ENCODE data around the gene CCDC182. TPM values are rescaled to one million over a fixed set of nuclear protein-coding genes. Genes with fewer than 3 reads are reported as not detected.

Gene CCDC182
- total and polyA plus RNA-seq, 2 of the 13 experiments (the other 11 are each of a cell fraction or from before 2014, with no cell fraction given): not detected

DNA sequence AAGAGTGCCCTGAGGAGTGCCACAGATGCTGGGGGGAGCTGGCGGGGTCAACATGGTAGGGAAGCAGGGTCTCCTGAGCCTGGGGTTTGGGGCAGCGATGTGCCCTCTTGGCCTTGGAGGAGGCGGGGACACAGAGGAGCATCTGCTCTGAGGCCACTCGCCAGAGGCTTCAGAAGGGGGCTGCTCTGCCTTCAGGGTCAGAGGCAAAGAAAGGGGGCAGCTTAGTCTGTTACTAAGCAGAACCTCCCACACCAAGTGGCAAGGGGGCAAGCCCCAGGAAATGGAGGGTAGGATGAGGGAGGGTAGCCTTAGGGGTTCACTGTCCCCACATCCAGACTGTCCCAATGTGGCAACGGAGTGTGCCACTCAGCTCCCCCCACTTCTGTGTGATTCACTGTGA lies 18.3 kb downstream of the CCDC182 start:
- Histone ChIP-seq H3K36me3 (replicated peaks in 1 of 2; ENCODE audit: control insufficient read depth in 1 of 2, insufficient read depth in 2 of 2, low read length in 2 of 2) (no peaks in the 10 kb centered on the region), H3K4me1 (ENCODE audit: insufficient read depth, low read length) (no peaks in the 10 kb centered on the region), H3K9ac (ENCODE audit: insufficient read depth, low read depth, low read length) (no peak overlapping the region), H3K4me2 (ENCODE audit: low read depth, low read length) (no peak overlapping the region), H3K4me3 (replicated peaks in 1 of 3; ENCODE audit: insufficient read depth in 1 of 3, low read depth in 2 of 3, low read length in 3 of 3) (no peak overlapping the region), H3K9me3 (ENCODE audit: low read length) (no peaks in the 10 kb centered on the region), H3K79me2 (ENCODE audit: insufficient read depth, low read length) (no peaks in the 10 kb centered on the region), H3K27ac (ENCODE audit: extremely low read length, insufficient read depth, low read length) (no peak overlapping the region), H2AFZ (ENCODE audit: low read length) (no peak overlapping the region), H4K20me1 (ENCODE audit: insufficient read depth, low read length) (no peaks in the 10 kb centered on the region), H3K27me3 (ENCODE audit: control insufficient read depth in 1 of 2, insufficient read depth in 2 of 2, low read length in 2 of 2) (peaks cover 6 to 76% of the 10 kb centered on the region in 2 experiments; a peak in 4 of 5 replicates)
- DNase-seq (ENCODE audit: low spot score) (no peak), FAIRE-seq (no peak), ATAC-seq (no peak)
- ChIA-PET POLR2A (no interaction called here), CTCF (ENCODE audit: low intra/inter-chr PET ratio, low total read pairs) (no interaction called here)
- in situ Hi-C loops (cut with HindIII; ENCODE audit: extremely low pct_ligation_motif_present, low pct_unique_long_range_greater_than_20kb): no loop called here
- BruUV-seq (replicated peaks): no TSS peak
- intact Hi-C loops (cut with micrococcal nuclease; ENCODE audit: unreplicated experiment): no loop called here
- TF ChIP-seq, protein P1, sequence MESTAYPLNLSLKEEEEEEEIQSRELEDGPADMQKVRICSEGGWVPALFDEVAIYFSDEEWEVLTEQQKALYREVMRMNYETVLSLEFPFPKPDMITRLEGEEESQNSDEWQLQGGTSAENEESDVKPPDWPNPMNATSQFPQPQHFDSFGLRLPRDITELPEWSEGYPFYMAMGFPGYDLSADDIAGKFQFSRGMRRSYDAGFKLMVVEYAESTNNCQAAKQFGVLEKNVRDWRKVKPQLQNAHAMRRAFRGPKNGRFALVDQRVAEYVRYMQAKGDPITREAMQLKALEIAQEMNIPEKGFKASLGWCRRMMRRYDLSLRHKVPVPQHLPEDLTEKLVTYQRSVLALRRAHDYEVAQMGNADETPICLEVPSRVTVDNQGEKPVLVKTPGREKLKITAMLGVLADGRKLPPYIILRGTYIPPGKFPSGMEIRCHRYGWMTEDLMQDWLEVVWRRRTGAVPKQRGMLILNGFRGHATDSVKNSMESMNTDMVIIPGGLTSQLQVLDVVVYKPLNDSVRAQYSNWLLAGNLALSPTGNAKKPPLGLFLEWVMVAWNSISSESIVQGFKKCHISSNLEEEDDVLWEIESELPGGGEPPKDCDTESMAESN (CRISPR knock-in tag; conservative IDR thresholded peaks at IDR 0.05): no peak
- TF ChIP-seq MTF1 (CRISPR knock-in tag; IDR thresholded peaks at IDR 0.05) (no peak), SRSF1 (optimal IDR thresholded peaks at IDR 0.05; ENCODE audit: low read depth, low read length) (no peak), IKZF4 (CRISPR knock-in tag; IDR thresholded peaks at IDR 0.05; ENCODE audit: borderline replicate concordance, low read depth, not compliant biosample characterization) (no peak), RARA (CRISPR knock-in tag; IDR thresholded peaks at IDR 0.05) (no peak), ZNF331 (CRISPR knock-in tag; IDR thresholded peaks at IDR 0.05) (no peak), ZNF224 (CRISPR knock-in tag; IDR thresholded peaks at IDR 0.05) (no peak), EHMT2 (IDR thresholded peaks at IDR 0.05; ENCODE audit: borderline replicate concordance, low read depth, low read length) (no peak), ZNF776 (CRISPR knock-in tag; IDR thresholded peaks at IDR 0.05) (no peak), ZNF207 (IDR thresholded peaks at IDR 0.05; ENCODE audit: borderline replicate concordance) (no peak), JUND (CRISPR knock-in tag; IDR thresholded peaks at IDR 0.05) (no peak)
- TF ChIP-seq, protein P2, sequence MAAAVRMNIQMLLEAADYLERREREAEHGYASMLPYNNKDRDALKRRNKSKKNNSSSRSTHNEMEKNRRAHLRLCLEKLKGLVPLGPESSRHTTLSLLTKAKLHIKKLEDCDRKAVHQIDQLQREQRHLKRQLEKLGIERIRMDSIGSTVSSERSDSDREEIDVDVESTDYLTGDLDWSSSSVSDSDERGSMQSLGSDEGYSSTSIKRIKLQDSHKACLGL (CRISPR knock-in tag; IDR thresholded peaks at IDR 0.05): no peak
- TF ChIP-seq, protein P3, sequence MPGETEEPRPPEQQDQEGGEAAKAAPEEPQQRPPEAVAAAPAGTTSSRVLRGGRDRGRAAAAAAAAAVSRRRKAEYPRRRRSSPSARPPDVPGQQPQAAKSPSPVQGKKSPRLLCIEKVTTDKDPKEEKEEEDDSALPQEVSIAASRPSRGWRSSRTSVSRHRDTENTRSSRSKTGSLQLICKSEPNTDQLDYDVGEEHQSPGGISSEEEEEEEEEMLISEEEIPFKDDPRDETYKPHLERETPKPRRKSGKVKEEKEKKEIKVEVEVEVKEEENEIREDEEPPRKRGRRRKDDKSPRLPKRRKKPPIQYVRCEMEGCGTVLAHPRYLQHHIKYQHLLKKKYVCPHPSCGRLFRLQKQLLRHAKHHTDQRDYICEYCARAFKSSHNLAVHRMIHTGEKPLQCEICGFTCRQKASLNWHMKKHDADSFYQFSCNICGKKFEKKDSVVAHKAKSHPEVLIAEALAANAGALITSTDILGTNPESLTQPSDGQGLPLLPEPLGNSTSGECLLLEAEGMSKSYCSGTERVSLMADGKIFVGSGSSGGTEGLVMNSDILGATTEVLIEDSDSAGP (CRISPR knock-in tag; IDR thresholded peaks at IDR 0.05; ENCODE audit: borderline replicate concordance): no peak
- 50% methylated on average over 4 of the region's 5 CpGs for WGBS (ENCODE audit: low lambda C conversion rate)

All from HepG2 (cell line).